Thyroid gland (tissue), 4 donors: ENCODE measurements around the gene ZNF181. TPM values are rescaled to one million over a fixed set of nuclear protein-coding genes. Genes with fewer than 3 reads are reported as not detected.
"Not testable (repeated sequence)": the region's sequence is repeated elsewhere in the genome, so short reads cannot be mapped to it uniquely, and the experiment has no call there.

Experiments used
- DNase-seq, 2 donors: peaks; one replicate each; pipeline ENCODE4 v3.0.0-alpha.2; 2019
- H3K27ac ChIP-seq, 3 donors: fragments of 200-600 bp; sonication (generic); 1 replicate in 2 of 3; 2 replicates in 1 of 3; pipeline ENCODE4 v1.5.1; 2016 to 2019; ENCODE audit warnings: mild to moderate bottlenecking in 1 of 3, moderate library complexity in 1 of 3
- H3K27me3 ChIP-seq: fragments of 200-600 bp; sonication (generic); one replicate; pipeline ENCODE4 v1.5.1; 2019
- H3K36me3 ChIP-seq, 2 donors: fragments of 200-600 bp; sonication (generic); one replicate each; pipeline ENCODE4 v1.5.1; 2016 to 2019
- H3K4me1 ChIP-seq, 2 donors: fragments of 200-600 bp; sonication (generic); one replicate each; pipeline ENCODE4 v1.5.1; 2017 to 2019
- H3K4me3 ChIP-seq, 3 donors: fragments of 200-600 bp; sonication (generic); replicated peaks in 1 of 3; 1 replicate in 2 of 3; 2 replicates in 1 of 3; pipeline ENCODE4 v1.5.1; 2016; ENCODE audit warnings: mild to moderate bottlenecking in 1 of 3
- H3K9me3 ChIP-seq: fragments of 200-600 bp; sonication (generic); one replicate; pipeline ENCODE4 v1.5.1; 2017
- POLR2A ChIP-seq, 2 donors: fragments of 450-650 bp; IDR thresholded peaks; one replicate each; pipeline ENCODE4 v1.6.1; 2017; ENCODE audit warnings: antibody characterized with exemption in 2 of 2, mild to moderate bottlenecking in 2 of 2, moderate library complexity in 1 of 2
- WGBS, 2 donors: methylation state at CpG; one replicate each; pipeline ENCODE4 v1.1.5; 2017; 5-methylcytosine and 5-hydroxymethylcytosine counted together
- intact Hi-C: fragments of 100-400 bp; cut with DNase I; formaldehyde crosslinking; loops from one replicate; pipeline ENCODE4 v1.15.1; 2023
- total RNA-seq, 4 donors: library from RNA; depleted of rRNA; stranded (reverse); fragments of >200 nt; gene quantifications; one replicate each; pipeline ENCODE4 v1.2.3, GENCODE V29; 2016
- TF ChIP-seq, protein P1 (sequence below), 6 experiments: fragments of 200-600 bp in 3 of 6; fragments of 450-650 bp in 3 of 6; sonication (generic) in 3 of 6; IDR thresholded peaks; one replicate each; pipeline ENCODE4 v1.5.1; 2016 to 2019; ENCODE audit warnings: antibody characterized with exemption in 6 of 6, mild to moderate bottlenecking in 2 of 6, inconsistent platforms in 1 of 6, moderate library complexity in 1 of 6

ZNF181 gene
- 10 to 100 TPM; 28.1 to 39.8 (median 36.0) TPM for total RNA-seq

DNA sequence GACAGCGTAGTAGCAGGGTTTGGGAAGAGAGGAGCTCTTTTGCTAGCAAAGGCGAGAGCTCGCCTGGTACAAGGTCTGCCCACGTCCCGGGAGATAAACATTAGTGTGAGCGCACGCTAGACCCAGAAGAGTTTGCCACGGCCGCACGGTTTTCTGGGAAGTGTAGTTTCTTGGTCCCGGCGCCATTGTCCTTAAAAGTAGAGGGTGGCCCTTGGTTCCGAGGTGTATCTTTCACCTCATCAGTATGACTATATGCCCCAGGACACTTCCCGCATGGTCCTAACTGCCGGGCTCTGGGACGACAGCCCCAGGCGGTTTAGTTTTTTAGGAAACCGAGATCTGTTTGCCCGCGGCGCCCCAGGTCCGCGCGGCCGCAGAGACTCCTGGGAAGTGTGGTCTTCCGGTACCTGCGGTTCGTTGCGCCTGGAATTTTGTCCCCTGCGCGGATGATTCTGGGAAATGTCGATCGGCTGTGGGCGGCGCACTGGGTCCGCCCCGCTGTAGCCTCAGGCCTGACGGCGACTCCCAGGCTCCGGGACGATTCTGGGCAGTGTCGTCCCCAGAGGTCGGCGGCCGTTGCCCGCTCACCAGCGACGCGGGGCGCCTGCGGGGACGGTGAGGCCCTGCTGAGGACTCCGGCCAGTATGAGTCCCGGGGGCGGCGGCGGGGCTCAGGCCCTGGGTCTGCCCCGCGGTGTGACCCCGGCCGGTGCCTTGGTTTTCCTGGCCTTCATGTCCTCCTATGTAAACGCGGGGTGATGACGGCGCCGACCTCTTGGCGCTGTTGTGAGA is at the start of gene ZNF181:
Gene ZNF181 (plus strand): TSS at position 498 of the 791 bp plus-strand sequence. CDS start 795 bp downstream, outside the sequence.
- peak within 1 kb of the TSS; percentile 62 to 75 (median 66) for H3K4me3 ChIP-seq
- H3K4me1 ChIP-seq, result peaks cover 15 to 19% of the 10 kb centered on the region in 2 donors
- H3K36me3 ChIP-seq, result peaks cover 0 to 1% of the 10 kb centered on the region in 2 donors
- peak within 1 kb of the TSS; percentile 92 to 99 (median 96) for H3K27ac ChIP-seq
- TF ChIP-seq, protein P1, sequence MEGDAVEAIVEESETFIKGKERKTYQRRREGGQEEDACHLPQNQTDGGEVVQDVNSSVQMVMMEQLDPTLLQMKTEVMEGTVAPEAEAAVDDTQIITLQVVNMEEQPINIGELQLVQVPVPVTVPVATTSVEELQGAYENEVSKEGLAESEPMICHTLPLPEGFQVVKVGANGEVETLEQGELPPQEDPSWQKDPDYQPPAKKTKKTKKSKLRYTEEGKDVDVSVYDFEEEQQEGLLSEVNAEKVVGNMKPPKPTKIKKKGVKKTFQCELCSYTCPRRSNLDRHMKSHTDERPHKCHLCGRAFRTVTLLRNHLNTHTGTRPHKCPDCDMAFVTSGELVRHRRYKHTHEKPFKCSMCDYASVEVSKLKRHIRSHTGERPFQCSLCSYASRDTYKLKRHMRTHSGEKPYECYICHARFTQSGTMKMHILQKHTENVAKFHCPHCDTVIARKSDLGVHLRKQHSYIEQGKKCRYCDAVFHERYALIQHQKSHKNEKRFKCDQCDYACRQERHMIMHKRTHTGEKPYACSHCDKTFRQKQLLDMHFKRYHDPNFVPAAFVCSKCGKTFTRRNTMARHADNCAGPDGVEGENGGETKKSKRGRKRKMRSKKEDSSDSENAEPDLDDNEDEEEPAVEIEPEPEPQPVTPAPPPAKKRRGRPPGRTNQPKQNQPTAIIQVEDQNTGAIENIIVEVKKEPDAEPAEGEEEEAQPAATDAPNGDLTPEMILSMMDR (IDR thresholded peaks at IDR 0.05), result no peak
- peak; percentile 10 to 68 for TF ChIP-seq POLR2A (IDR thresholded peaks at IDR 0.05)
- WGBS, 2 donors, result 0% methylated on average over 17 to 28 of the region's 67 CpGs
- intact Hi-C loops, result no loop called here
- H3K27me3 ChIP-seq, result no peaks in the 10 kb centered on the region
- DNase-seq, result peak; percentile 90 to 91
- H3K9me3 ChIP-seq, result no peaks in the 10 kb centered on the region

DNA sequence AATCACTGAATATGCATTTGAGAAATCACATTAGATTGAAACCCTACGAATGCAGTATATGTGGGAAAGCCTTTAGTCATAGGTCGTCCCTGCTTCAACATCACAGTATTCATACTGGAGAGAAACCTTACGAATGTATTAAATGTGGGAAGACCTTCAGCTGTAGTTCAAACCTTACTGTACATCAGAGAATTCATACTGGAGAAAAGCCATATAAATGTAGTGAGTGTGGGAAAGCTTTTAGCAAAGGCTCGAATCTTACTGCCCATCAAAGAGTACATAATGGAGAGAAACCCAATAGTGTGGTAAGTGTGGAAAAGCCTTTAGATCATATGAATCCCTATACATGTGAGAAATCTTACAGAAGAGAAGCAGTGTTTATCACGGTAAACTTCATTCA is 48.8 kb upstream of the ZNF181 start:
- H3K4me1 ChIP-seq, intact Hi-C loops, DNase-seq, H3K9me3 ChIP-seq, H3K27me3 ChIP-seq, H3K27ac ChIP-seq, H3K4me3 ChIP-seq: not testable (repeated sequence)
- peaks cover 32 to 35% of the 10 kb centered on the region in 2 donors for H3K36me3 ChIP-seq
- 92 to 96% methylated on average over 5 of the region's 5 CpGs for WGBS, 2 donors

DNA sequence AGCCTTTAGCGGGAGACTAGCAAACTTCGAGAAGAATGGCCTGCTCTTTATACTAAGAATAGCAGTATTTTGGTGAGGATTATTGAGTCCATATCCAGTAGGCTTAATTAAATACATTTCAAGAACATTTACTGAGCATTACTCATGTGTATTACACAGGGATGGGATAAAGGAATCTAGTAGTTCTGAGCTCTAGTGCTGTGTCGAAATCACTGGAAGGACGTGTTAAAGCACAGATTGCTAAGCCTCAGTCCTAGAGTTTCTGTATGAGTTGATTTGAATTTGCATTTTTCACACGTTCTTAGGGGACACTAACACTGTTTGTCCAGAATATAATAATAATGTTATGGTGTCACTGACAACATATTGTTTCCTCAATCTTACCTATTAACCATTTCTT is 47.6 kb upstream of the ZNF181 start:
- no peaks in the 10 kb centered on the region for H3K9me3 ChIP-seq
- no peaks in the 10 kb centered on the region for H3K4me1 ChIP-seq
- no peak overlapping the region for H3K4me3 ChIP-seq
- no peaks in the 10 kb centered on the region for H3K27me3 ChIP-seq
- 88 to 91% methylated on average over 5 of the region's 5 CpGs for WGBS, 2 donors
- DNase-seq, result no peak
- no peak overlapping the region for H3K27ac ChIP-seq
- peaks cover 24 to 30% of the 10 kb centered on the region in 2 donors for H3K36me3 ChIP-seq
- intact Hi-C loops, result no loop called here
- no peak for TF ChIP-seq POLR2A (IDR thresholded peaks at IDR 0.05)
- TF ChIP-seq, protein P1 (IDR thresholded peaks at IDR 0.05), result no peak

GRCh38 chr19:34687348-34687747 is 46.7 kb upstream of the ZNF181 start:
- no peaks in the 10 kb centered on the region for H3K9me3 ChIP-seq
- 58 to 94% methylated on average over 2 of the region's 2 CpGs for WGBS, 2 donors
- TF ChIP-seq, protein P1 (IDR thresholded peaks at IDR 0.05), result no peak
- no peak for TF ChIP-seq POLR2A (IDR thresholded peaks at IDR 0.05)

GRCh38 chr19:34688592-34688991 is 45.5 kb upstream of the ZNF181 start:
- no peak overlapping the region for H3K27ac ChIP-seq
- intact Hi-C loops, result no loop called here
- 82 to 93% methylated on average over 1 of the region's 1 CpG for whole genome bisulfite sequencing, 2 donors

More at GRCh38 chr19:34687348-34687747, 46.7 kb upstream of the ZNF181 start:
- no peaks in the 10 kb centered on the region for H3K4me1 ChIP-seq
- DNase-seq, result no peak
- H3K36me3 ChIP-seq, result peaks cover 19 to 21% of the 10 kb centered on the region in 2 donors
- H3K4me3 ChIP-seq, result no peak overlapping the region
- H3K27me3 ChIP-seq, result no peaks in the 10 kb centered on the region
- no peak overlapping the region for H3K27ac ChIP-seq
- intact Hi-C loops, result no loop called here

More at GRCh38 chr19:34688592-34688991, 45.5 kb upstream of the ZNF181 start:
- H3K27me3 ChIP-seq, result no peaks in the 10 kb centered on the region
- H3K36me3 ChIP-seq, result peaks cover 9 to 10% of the 10 kb centered on the region in 2 donors
- no peak overlapping the region for H3K4me3 ChIP-seq
- TF ChIP-seq, protein P1 (IDR thresholded peaks at IDR 0.05), result no peak
- TF ChIP-seq POLR2A (IDR thresholded peaks at IDR 0.05), result no peak
- H3K4me1 ChIP-seq, result no peaks in the 10 kb centered on the region
- DNase-seq, result no peak
- H3K9me3 ChIP-seq, result no peaks in the 10 kb centered on the region
